ENCODE measurements around the gene MPRIP. TPM values are rescaled to one million over a fixed set of nuclear protein-coding genes. Genes with fewer than 3 reads are reported as not detected.

The MPRIP gene
- total RNA-seq, 1 experiment from 2014 or later = 258 TPM

DNA sequence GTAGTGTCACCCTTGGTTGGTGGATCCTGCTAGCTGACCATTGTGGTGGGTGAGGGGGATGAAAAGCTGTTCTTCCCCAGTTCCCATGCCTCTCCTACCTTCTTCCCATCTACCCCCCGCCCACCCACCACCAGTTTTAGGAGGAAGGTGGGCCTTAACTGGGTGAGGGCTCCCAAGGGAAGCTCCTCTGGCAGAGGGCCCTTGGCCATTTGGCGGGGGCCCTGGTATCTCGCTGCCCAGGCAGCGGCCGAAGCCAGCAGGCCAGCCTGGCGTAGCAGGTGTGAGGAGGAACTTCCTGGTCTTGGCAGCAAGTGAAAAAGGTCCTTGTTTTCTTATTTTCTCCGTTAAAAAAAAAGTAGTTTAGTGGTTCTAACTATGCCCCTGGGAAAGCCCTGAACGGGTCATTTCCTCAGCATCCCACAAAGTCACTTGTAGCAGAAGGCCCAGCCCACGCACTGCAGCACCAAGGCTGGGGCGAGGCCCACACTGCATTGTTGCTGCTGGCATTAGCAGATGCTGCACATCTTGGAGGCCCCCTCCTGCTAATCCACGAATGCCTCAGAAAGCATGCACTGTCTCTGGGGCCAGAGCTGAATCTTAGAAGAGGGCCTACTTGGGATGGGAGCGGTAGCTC lies 72.5 kb downstream of the MPRIP start:
- H3K27ac ChIP-seq (ENCODE audit: low read depth, low read length) = no peak overlapping the region

More for the DNA sequence above, 72.5 kb downstream of the MPRIP start:
- intact Hi-C loops (cut with micrococcal nuclease) = no loop called here
- Histone ChIP-seq H3K4me1 (ENCODE audit: control insufficient read depth in 1 of 2, insufficient read depth in 2 of 2, low read length in 2 of 2) (peaks cover 4 to 21% of the 10 kb centered on the region in 2 experiments; a peak in 3 of 4 replicates), H2AFZ (ENCODE audit: low read depth, low read length, poor library complexity, severe bottlenecking) (no peak overlapping the region), H3K4me3 (replicated peaks in 1 of 2; ENCODE audit: low read depth in 1 of 2, low read length in 2 of 2) (no peak overlapping the region), H3K9me2 (ENCODE audit: insufficient read depth) (no peaks in the 10 kb centered on the region), H3K9me3 (ENCODE audit: control insufficient read depth in 1 of 2, insufficient read depth in 1 of 2, low read depth in 1 of 2, low read length in 2 of 2) (no peaks in the 10 kb centered on the region), H3K4me2 (ENCODE audit: low read length) (no peak overlapping the region), H3K9ac (ENCODE audit: low read length) (no peak overlapping the region), H3K36me3 (ENCODE audit: control insufficient read depth in 1 of 2, insufficient read depth in 2 of 2, low read length in 2 of 2) (no peaks in the 10 kb centered on the region), H3K79me2 (ENCODE audit: insufficient read depth, low read length) (peaks cover 99% of the 10 kb centered on the region), H3K27me3 (ENCODE audit: insufficient read depth, low read length) (no peaks in the 10 kb centered on the region), H4K20me1 (ENCODE audit: insufficient read depth) (0 out of 2 replicates have a peak, but pooled peaks cover 8% of the 10 kb centered on the region)
- ATAC-seq = no peak
- ChIA-PET CTCF (no interaction called here), POLR2A (no interaction called here), RAD21 (ENCODE audit: low non-redundant PET in 1 of 2, low total read pairs in 2 of 2, uncharacterized antibody in 2 of 2, unreplicated experiment in 2 of 2) (no interaction called here)
- no peak for DNase-seq (ENCODE audit: low read depth, low spot score)
- no peak for TF ChIP-seq CBX3 (IDR thresholded peaks at IDR 0.05; ENCODE audit: low read depth)
- TF ChIP-seq EZH2 (IDR thresholded peaks at IDR 0.05) = no peak
- TF ChIP-seq, protein P1, sequence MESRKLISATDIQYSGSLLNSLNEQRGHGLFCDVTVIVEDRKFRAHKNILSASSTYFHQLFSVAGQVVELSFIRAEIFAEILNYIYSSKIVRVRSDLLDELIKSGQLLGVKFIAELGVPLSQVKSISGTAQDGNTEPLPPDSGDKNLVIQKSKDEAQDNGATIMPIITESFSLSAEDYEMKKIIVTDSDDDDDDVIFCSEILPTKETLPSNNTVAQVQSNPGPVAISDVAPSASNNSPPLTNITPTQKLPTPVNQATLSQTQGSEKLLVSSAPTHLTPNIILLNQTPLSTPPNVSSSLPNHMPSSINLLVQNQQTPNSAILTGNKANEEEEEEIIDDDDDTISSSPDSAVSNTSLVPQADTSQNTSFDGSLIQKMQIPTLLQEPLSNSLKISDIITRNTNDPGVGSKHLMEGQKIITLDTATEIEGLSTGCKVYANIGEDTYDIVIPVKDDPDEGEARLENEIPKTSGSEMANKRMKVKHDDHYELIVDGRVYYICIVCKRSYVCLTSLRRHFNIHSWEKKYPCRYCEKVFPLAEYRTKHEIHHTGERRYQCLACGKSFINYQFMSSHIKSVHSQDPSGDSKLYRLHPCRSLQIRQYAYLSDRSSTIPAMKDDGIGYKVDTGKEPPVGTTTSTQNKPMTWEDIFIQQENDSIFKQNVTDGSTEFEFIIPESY (IDR thresholded peaks at IDR 0.05; ENCODE audit: extremely low read depth, insufficient replicate concordance, low read length) = no peak
- TF ChIP-seq EGR1 (IDR thresholded peaks at IDR 0.05; ENCODE audit: low read depth) = no peak
- TF ChIP-seq RAD21 (IDR thresholded peaks at IDR 0.05; ENCODE audit: low read depth) = no peak
- no peak for TF ChIP-seq POLR2AphosphoS5 (IDR thresholded peaks at IDR 0.05; ENCODE audit: low read depth, low read length)
- TF ChIP-seq SIN3A (IDR thresholded peaks at IDR 0.05; ENCODE audit: low read depth) = no peak
- no peak for TF ChIP-seq YY1 (IDR thresholded peaks at IDR 0.05; ENCODE audit: extremely low read depth, insufficient replicate concordance, low read depth, low read length)
- no peak for TF ChIP-seq SRF (IDR thresholded peaks at IDR 0.05; ENCODE audit: low read depth)
- TF ChIP-seq, protein P2, sequence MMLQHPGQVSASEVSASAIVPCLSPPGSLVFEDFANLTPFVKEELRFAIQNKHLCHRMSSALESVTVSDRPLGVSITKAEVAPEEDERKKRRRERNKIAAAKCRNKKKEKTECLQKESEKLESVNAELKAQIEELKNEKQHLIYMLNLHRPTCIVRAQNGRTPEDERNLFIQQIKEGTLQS (IDR thresholded peaks at IDR 0.05) = no peak
- no peak for TF ChIP-seq EZH2phosphoT487 (IDR thresholded peaks at IDR 0.05; ENCODE audit: borderline replicate concordance)
- TF ChIP-seq ZNF274 (IDR thresholded peaks at IDR 0.05; ENCODE audit: low read depth, low read length) = no peak
- no peak for TF ChIP-seq TCF7L2 (IDR thresholded peaks at IDR 0.05; ENCODE audit: borderline replicate concordance, extremely low read depth, insufficient read depth, insufficient read length)
- TF ChIP-seq, protein P3, sequence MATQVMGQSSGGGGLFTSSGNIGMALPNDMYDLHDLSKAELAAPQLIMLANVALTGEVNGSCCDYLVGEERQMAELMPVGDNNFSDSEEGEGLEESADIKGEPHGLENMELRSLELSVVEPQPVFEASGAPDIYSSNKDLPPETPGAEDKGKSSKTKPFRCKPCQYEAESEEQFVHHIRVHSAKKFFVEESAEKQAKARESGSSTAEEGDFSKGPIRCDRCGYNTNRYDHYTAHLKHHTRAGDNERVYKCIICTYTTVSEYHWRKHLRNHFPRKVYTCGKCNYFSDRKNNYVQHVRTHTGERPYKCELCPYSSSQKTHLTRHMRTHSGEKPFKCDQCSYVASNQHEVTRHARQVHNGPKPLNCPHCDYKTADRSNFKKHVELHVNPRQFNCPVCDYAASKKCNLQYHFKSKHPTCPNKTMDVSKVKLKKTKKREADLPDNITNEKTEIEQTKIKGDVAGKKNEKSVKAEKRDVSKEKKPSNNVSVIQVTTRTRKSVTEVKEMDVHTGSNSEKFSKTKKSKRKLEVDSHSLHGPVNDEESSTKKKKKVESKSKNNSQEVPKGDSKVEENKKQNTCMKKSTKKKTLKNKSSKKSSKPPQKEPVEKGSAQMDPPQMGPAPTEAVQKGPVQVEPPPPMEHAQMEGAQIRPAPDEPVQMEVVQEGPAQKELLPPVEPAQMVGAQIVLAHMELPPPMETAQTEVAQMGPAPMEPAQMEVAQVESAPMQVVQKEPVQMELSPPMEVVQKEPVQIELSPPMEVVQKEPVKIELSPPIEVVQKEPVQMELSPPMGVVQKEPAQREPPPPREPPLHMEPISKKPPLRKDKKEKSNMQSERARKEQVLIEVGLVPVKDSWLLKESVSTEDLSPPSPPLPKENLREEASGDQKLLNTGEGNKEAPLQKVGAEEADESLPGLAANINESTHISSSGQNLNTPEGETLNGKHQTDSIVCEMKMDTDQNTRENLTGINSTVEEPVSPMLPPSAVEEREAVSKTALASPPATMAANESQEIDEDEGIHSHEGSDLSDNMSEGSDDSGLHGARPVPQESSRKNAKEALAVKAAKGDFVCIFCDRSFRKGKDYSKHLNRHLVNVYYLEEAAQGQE (IDR thresholded peaks at IDR 0.05; ENCODE audit: low read depth) = no peak
- no peak for TF ChIP-seq ZFX (IDR thresholded peaks at IDR 0.05)
- TF ChIP-seq, protein P4, sequence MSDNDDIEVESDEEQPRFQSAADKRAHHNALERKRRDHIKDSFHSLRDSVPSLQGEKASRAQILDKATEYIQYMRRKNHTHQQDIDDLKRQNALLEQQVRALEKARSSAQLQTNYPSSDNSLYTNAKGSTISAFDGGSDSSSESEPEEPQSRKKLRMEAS (IDR thresholded peaks at IDR 0.05) = no peak
- TF ChIP-seq FOSL1 (IDR thresholded peaks at IDR 0.05; ENCODE audit: low read depth) = no peak
- no peak for TF ChIP-seq ELF1 (IDR thresholded peaks at IDR 0.05; ENCODE audit: borderline replicate concordance, low read depth)
- TF ChIP-seq, protein P5, sequence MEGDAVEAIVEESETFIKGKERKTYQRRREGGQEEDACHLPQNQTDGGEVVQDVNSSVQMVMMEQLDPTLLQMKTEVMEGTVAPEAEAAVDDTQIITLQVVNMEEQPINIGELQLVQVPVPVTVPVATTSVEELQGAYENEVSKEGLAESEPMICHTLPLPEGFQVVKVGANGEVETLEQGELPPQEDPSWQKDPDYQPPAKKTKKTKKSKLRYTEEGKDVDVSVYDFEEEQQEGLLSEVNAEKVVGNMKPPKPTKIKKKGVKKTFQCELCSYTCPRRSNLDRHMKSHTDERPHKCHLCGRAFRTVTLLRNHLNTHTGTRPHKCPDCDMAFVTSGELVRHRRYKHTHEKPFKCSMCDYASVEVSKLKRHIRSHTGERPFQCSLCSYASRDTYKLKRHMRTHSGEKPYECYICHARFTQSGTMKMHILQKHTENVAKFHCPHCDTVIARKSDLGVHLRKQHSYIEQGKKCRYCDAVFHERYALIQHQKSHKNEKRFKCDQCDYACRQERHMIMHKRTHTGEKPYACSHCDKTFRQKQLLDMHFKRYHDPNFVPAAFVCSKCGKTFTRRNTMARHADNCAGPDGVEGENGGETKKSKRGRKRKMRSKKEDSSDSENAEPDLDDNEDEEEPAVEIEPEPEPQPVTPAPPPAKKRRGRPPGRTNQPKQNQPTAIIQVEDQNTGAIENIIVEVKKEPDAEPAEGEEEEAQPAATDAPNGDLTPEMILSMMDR (IDR thresholded peaks at IDR 0.05 in 2 of 3, conservative IDR thresholded peaks at IDR 0.05 in 1 of 3; ENCODE audit: borderline replicate concordance in 1 of 3, insufficient read depth in 1 of 3, low read depth in 2 of 3, low read length in 2 of 3) = no peak
- no TSS peak for BruUV-seq (replicated peaks)
